Head of caudate nucleus (tissue), 42 donors: Measurements from ENCODE around the gene CNBD2.
"Not testable (repeated sequence)": the region's sequence is repeated elsewhere in the genome, so short reads cannot be mapped to it uniquely, and the experiment has no call there.

Experiments
- DNase-seq, 42 donors: peaks; one replicate each; pipeline versions ENCODE4 v3.0.0 to v3.0.0-alpha.2; 2020 to 2021; ENCODE audit warnings: mixed read lengths in 7 of 42
- intact Hi-C: fragments of 100-400 bp; cut with DNase I; formaldehyde crosslinking; loops from one replicate; pipeline ENCODE4 v1.15.0; 2022

Gene CNBD2

DNA sequence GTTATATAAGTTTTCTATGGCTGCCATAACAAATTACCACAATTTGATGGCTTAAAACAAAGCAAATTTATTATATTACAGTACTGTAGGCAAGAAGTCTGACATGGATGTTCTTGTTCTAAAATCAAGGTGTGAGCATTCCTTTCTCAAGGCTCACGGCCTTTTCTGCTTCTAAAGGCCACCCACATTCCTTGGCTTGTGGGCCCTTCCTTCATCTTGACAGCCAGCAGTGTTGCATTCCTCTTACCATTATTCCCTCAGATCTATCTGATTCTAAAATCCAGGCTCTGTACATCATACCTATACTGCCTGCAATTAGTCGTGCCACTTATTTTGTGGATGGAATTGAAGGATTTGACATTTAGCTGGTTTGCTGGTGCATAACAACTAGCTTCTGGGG, 3.6 kb downstream of the CNBD2 start:
- DNase-seq, result no peak
- intact Hi-C loops, result no loop called here

DNA sequence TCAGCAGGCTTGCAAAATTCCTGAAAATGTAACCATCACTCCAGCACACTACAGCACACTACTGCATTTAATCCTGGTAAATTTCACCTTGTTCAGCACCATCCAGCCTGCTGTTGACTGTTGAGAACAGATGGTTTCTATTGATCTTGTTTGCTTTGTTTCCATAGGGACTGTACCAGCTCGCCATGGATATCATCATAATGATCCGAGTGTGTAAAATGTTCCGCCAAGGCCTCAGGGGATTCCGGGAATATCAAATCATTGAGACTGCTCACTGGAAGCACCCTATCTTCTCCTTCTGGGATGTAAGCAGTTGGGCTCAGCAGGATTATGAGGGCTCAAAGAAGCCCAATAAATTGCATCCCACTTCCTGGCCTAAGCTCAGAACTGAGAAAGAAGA, 4.1 kb downstream of the CNBD2 start:
- DNase-seq, result no peak
- intact Hi-C loops, result no loop called here

DNA sequence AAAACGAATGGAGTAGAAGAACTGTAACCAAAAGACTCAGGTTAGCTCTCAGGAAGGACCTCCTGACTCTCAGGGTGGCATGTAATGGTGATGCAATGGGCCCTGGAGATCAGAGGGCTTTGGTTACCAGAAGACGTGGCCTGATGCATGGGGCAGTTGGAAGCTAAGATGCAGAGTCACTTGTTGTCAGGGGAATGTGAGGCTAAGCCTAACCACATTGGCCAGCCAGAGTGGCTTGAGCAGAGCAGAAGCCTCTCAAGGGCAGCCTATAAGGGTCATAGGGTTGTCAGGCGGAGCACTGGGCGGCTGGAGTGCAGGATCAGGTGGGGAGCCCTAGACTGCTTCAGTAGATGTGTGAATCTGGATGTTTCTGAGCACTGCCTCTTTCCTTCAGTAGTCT, 5.9 kb downstream of the CNBD2 start:
- DNase-seq, result no peak
- intact Hi-C loops, result no loop called here

DNA sequence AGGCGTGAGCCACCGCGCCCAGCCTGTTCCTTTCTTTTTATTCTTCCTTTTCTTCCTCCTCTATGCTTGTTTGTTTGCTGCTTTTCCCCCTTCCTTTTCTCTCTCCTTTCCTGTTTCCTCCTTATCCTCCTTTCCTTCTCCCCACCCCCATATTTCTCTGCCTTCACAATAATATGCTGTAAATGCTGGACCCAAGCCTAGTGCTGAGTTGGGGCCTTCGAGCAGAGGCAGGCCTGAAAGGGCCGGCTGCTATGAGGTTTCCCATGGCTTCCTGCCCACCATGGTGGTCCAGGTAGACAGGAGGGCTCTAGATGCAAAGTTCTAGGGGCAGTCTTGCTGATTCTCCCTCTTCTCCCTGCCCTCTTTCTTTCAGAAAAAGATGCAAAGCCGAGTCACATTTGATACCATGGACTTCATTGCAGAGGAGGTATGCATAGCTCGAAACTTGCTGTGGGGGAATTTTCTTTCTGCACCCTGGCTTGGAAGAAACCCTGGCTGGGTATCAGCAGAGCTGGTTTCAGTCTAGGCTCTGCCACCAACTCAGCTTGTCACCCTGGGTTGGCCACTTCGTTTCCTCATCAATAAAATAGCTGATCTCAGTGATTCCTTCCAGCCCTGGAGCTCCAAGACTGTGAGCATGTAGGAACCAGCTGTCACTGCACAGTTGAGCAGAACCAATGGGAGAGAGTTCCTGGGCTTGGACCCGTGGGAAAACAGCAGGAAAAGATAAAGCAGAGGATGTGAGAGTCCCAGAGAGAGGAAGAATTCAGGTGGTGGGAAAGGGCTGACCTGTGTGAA, 7.4 kb downstream of the CNBD2 start:
- intact Hi-C loops, result no loop called here
- no peak for DNase-seq

DNA sequence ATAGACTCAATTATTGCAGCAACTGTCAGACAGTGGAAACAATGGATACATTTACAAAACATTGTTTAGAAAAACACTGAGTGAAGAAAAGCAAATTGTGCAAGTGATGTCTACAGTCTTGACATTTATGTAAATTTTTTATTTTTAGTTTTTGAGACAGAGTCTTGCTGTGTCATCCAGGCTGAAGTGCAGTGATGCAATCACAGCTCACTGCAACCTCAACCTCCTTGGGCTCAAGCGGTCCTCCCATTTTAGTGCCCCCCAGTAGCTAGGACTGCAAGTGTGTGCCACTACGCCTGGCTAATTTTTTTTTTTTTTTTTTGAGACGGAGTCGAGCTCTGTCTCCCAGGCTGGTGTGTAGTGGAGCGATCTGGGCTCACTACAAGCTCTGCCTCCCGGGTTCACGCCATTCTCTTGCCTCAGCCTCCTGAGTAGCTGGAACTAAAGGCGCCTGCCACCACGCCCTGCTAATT, 9.7 kb downstream of the CNBD2 start:
- no peak for DNase-seq
- intact Hi-C loops, result no loop called here

DNA sequence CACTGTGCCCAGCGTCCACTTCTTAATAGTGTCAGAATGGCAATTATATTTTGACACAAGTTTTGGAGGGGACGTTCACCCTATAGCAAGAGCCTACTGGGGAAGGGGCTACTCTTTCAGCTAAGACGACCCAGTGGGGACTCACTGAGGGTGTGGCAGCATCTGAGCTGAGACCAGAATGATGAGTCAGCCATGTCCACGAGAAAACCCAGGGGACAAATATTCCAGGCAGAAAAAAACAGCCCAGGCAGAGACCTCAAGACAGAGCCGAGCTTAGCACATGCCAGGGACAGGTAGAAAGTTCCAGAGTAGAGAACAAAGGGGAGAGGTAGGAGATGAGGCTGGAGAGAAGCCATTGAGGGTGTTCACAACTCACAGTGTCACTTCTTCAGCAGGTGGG, 11.2 kb downstream of the CNBD2 start:
- no peak for DNase-seq
- intact Hi-C loops, result no loop called here

DNA sequence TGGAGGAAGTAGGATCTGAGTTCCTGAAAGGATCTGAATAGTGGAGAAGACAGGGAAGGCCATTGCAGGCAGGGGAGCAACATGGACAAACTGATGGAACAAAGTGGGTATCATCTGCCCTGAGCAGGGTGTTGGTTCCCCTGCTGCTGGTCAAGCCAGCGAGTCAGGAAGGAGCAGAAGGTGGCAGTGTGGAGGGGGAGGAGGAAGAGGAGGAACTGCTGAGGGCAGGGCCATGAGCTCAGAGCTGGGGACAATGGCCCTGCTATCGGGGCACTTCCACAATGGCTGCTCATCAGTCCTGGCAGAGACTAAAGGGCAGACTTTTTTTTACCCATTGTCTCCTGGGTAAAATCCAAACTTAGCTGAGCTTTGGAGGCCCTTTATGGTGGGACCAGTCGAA, 13.6 kb downstream of the CNBD2 start:
- intact Hi-C loops, result no loop called here

DNA sequence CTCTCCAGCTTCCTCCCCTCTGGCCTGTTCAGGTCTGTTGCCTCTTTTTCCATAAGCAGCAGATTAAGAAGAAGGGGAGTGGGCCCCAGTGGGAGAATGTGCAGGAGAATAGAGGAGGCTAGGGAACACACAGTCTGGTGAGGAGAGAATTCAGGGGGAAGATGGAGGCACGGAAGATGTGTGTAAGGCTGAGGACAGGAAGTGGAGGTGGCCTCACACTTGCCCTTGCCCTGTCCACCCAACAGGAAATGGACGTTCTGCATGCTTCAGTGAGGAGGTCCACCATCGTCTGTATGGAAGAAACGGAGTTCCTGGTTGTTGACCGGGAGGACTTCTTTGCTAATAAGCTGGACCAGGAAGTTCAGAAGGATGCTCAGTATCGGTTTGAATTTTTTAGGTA, 16.0 kb downstream of the CNBD2 start:
- no peak for DNase-seq

More for the DNA sequence above, 13.6 kb downstream of the CNBD2 start:
- no peak for DNase-seq

DNA sequence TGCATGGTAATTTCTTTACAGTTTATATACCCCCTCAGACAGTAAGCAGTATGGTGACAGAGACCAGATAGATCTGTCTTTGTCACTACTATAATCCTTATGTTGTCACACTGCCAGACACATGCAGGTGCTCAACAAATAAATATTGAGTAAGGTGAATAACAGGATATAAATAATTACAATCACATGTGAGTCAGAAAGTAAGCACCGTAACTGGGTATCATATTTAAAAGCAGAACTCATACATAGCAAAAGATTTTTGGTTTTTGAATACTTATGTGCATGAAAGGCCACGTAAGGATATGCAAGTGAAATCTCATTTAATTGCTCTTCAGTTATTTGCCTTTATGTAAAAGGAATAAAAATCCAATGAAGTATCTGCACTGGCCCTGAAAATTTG, 17.4 kb downstream of the CNBD2 start:
- no peak for DNase-seq
- intact Hi-C loops, result no loop called here

More for the DNA sequence above, 16.0 kb downstream of the CNBD2 start:
- intact Hi-C loops, result no loop called here

DNA sequence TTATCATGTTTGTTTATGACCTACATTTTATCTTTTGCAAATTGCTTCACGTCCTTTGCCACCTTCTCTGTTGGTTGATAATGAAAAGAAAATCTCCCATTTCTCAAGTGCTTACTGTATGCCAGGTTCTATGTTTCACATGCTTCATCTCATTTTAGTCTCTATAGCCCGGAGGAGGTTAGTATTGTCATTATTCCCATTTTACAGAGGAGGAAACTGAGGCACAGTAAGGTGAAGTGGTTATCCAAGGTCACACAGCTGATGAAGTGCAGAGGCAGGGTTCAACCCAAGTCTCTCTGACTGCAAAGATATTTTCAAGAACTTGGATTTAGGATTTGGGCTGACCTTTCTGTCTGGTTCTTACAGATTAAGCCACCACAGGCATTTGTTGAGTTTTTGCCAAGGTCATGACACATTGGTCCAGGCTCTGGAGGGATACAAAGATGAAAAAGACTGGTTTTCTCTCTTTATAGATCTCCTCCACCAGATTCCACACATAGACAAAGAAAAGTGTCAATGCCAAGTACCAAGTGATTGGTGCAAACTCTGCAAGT, 20.6 kb downstream of the CNBD2 start:
- DNase-seq, result no peak
- intact Hi-C loops, result no loop called here

DNA sequence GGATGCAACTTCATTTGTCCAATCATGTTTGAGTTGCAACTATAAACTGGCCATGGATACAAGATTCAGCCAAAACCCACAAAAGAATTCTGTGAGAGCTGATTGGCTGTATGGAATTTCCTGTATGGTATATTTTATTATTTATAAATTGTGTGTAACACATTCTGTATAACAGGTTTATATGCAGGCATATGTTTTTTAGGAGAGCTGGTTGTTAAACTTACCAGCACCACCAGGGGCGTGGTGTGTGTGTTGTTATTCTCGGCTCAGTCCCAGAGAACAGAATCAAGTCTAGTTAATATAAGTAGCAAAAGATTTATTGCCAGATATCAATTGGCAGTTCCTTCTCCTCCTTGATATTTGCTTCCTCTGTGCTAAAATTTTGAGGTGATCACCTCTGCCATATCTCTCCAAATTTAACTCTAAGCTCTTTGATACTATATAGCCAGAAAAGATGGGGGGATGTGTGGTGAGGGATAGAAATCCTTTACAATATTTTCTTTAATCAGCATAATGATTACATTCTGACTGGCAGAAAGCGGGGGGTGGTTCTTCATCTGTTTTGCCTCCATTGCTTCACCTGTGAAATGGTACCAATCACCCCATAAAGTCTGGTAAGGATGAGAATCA, 22.9 kb downstream of the CNBD2 start:
- peak in 25 of 42 donors; percentile 7 to 61 (median 27) for DNase-seq
- intact Hi-C loops, result loop anchor here (10.0 kb wide), 2 partner anchors 54 to 204 kb away; no protein-coding TSS in a partner anchor

DNA sequence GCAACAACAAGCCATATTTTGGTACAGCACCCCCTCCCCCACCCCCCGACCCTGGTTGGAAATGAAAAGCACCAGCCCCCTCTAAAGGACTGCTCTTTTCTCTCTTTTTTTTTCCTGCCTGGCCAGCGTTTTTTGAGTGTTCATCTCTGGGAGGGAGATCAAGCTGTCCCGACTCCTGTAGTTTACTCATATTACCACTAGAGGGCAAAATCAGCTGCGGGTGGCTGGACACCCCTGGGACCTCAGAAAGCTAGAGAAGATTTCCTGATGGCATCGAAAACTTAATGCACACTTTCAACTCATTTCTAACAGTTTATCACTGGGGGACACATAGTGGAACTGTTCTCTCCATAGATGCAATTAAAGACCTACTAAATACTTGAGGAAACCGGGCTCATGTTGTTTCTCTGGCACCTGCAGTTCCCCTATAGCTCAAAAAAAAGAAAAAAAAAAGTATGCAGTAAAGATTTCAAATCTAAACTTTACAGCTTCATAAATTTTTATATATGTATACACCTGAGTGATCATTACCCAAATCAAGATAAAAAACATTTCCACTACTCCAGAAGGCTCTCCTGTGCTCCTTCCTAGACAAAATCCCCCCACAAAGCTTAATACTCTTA, 24.4 kb downstream of the CNBD2 start:
- peak in 39 of 42 donors; percentile 9 to 84 (median 55) for DNase-seq
- intact Hi-C loops, result loop anchor here (10.0 kb wide), 2 partner anchors 52 to 202 kb away; no protein-coding TSS in a partner anchor

DNA sequence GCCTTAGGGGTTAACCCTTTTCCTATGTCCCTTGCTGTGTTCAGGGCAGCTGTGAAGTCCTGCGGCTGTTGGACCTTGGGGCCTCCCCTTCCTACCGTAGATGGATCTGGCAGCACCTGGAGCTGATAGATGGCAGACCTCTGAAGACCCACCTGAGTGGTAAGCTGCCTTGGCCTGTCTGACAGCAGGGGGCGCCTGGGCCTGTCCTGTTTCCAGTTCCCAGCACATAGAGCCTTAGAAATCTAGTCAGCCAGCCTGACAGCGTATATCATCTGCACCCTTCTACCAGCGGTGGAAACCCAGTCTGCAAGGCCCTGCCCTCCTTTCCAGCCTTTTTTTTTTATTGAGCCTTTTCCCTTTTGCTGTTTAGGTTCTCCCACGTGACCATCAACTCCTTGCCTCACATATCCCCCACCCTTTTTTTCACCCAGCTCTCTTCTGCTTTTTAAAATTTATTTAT, 26.6 kb downstream of the CNBD2 start:
- peak; percentile 72 to 92 (median 85) for DNase-seq
- intact Hi-C loops, result loop anchor here (2.0 to 10.0 kb wide), 3 partner anchors 50 to 200 kb away; no protein-coding TSS in a partner anchor

DNA sequence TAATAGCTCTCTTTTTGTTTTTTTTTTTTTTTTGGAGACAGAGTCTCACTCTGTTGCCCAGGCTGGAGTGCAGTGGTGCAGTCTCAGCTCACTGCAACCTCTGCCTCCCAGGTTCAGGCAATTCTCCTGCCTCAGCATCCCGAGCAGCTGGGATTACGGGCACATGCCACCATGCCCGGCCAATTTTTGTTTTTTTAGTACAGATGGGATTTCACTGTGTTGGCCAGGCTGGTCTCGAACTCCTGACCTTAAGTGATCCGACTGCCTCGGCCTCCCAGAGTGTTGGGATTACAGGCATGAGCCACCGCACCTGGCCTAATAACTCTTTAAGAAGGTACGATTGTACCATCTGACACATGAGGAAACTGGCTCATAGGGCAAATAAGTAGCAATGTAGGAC, 28.1 kb downstream of the CNBD2 start:
- DNase-seq, result not testable (repeated sequence)
- intact Hi-C loops, result loop anchor here (10.0 kb wide), 2 partner anchors 48 to 198 kb away; no protein-coding TSS in a partner anchor

DNA sequence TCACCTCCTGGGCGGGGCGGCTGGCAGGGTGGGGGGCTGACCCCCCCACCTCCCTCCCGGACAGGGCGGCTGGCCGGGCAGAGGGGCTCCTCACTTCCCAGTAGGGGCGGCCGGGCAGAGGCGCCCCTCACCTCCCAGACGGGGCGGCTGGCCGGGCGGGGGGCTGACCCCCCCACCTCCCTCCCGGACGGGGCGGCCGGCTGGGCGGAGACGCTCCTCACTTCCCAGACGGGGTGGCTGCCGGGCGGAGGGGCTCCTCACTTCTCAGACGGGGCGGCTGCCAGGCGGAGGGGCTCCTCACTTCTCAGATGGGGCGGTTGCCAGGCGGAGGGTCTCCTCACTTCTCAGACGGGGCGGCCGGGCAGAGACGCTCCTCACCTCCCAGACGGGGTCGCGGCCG, 32.9 kb downstream of the CNBD2 start:
- not testable (repeated sequence) for DNase-seq

DNA sequence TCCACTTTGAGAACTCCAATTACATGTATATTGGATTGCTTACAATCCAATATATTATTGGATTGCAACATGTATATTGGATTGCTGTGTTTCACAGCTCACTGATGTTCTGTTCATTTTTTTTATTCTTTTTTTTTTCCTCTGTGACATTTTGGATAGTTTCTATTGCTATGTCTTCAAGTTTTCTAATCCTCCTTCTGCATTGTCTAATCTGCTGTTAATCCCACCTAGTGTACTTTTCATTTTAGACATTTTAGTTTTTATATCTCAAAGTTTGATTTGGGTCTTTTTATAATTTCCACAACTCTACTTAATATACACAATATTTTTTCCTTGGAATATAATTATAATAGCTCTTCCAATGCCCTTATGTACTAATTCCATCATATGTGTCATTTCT, 34.5 kb downstream of the CNBD2 start:
- intact Hi-C loops, result no loop called here
- no peak for DNase-seq

More for the DNA sequence above, 32.9 kb downstream of the CNBD2 start:
- intact Hi-C loops, result not testable (repeated sequence)

DNA sequence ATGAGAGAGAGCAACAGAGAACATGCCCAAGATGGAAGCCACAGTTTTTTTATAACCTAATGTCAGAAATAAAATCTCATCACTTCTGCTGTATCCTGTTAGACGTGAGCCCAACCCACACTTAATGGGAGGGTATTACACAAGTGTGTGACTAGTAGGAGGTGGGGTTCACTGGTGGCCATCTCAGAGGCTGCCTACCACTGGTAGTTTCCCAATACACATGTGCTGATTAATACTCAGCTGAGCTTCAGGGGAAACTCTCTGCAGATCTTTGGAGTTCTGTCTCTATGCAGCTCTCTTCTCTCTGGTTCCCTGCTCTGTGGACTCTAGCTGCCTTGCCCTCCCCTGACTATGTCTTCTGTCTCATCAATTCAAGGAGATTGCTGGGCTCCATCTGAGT, 35.7 kb downstream of the CNBD2 start:
- intact Hi-C loops, result no loop called here
- DNase-seq, result no peak

DNA sequence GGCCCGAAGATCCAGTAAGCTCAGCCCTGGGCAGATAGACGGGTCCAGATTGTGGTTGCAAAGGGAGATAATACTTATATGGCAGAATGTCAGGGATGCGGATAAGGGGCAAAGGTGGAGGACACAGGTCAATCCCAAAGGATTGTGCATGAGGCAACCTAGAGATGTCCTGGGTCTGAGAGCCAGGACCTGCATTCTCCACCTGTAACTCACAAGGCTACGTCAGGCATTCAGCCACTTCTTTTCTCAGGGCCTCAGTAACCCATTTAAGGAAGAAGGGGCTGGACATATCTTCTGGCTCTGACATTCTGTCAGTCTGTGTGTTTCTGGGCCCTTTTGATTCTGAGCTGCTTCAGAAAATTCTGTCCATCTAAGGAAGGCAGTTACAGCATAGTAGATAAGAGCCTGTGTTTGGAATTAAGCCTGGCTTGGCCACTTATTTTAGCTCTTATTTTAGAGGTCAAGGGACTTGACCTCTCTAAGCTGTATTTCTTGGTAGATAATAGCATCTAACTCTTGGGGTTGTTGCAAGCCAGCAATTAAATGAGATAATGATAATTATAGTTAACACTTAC, 40.2 kb downstream of the CNBD2 start:
- intact Hi-C loops, result no loop called here
- no peak for DNase-seq

DNA sequence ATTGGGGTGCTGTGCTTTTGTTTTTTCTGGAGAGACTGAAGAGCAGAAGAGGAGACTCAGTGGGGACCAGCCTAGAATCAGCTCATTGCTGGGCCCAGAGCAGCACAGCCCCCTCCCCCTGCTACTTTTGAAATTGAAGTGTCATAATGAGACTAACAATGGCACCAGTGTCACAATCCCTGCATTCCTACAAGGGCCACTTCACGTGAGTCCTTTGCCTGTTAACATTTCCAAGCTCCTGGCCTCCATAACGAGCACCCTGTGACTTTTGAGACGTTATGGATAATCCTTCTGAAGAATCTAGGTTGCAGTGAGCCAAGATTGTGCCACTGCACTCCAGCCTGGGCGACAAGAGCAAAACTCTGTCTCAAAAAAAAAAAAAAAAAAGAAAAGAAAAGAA, 41.7 kb downstream of the CNBD2 start:
- no peak for DNase-seq
- intact Hi-C loops, result no loop called here
